ENCODE data around the gene ONECUT3. TPM values are rescaled to one million over a fixed set of nuclear protein-coding genes. Genes with fewer than 3 reads are reported as not detected.

Gene ONECUT3
- total and polyA plus RNA-seq, 9 of the 15 experiments (the other 6 are each of a cell fraction or from before 2014, with no cell fraction given) = not detected

- TF ChIP-seq FOXM1 (IDR thresholded peaks at IDR 0.05; ENCODE audit: low read depth) (no peak), FOXM1 (CRISPR knock-in tag; IDR thresholded peaks at IDR 0.05; ENCODE audit: low read depth) (no peak), ZNF143 (CRISPR knock-in tag; IDR thresholded peaks at IDR 0.05) (no peak), CBX1 (IDR thresholded peaks at IDR 0.05; ENCODE audit: low read depth) (peak; percentile 19; the same call in 1 of the 2 replicates), TEAD4 (IDR thresholded peaks at IDR 0.05; ENCODE audit: low read length) (no peak), TEAD4 (CRISPR knock-in tag; IDR thresholded peaks at IDR 0.05; ENCODE audit: borderline replicate concordance) (no peak), ZNF589 (CRISPR knock-in tag; IDR thresholded peaks at IDR 0.05; ENCODE audit: low read depth) (no peak), SIN3A (IDR thresholded peaks at IDR 0.05; ENCODE audit: borderline replicate concordance in 2 of 2, control insufficient read depth in 1 of 2, low read depth in 2 of 2, low read length in 2 of 2) (0 out of 4 replicates have a peak, but pooled peaks of 1 of the 2 experiments have one; percentile 2), MAFG (tag; conservative IDR thresholded peaks at IDR 0.05) (no peak), ZNF644 (tag; IDR thresholded peaks at IDR 0.05; ENCODE audit: low read depth) (no peak), TFAP4 (CRISPR knock-in tag; IDR thresholded peaks at IDR 0.05; ENCODE audit: borderline replicate concordance) (peak; percentile 64; the same call in 1 of the 2 replicates), KDM1A (IDR thresholded peaks at IDR 0.05) (peak in 1 of 2 experiments; percentile 70; a peak in 2 of 4 replicates), LCOR (CRISPR knock-in tag; IDR thresholded peaks at IDR 0.05) (no peak), ZBTB8A (IDR thresholded peaks at IDR 0.05; ENCODE audit: partially characterized antibody) (no peak), ZBTB12 (CRISPR knock-in tag; IDR thresholded peaks at IDR 0.05) (no peak), MAZ (CRISPR knock-in tag; conservative IDR thresholded peaks at IDR 0.05 in 1 of 2, IDR thresholded peaks at IDR 0.05 in 1 of 2) (0 out of 4 replicates have a peak, but pooled peaks of 1 of the 2 experiments have one; percentile 10), ZNF277 (CRISPR knock-in tag; IDR thresholded peaks at IDR 0.05; ENCODE audit: borderline replicate concordance) (no peak), ZNF24 (IDR thresholded peaks at IDR 0.05) (no peak)
- TF ChIP-seq, protein P1, sequence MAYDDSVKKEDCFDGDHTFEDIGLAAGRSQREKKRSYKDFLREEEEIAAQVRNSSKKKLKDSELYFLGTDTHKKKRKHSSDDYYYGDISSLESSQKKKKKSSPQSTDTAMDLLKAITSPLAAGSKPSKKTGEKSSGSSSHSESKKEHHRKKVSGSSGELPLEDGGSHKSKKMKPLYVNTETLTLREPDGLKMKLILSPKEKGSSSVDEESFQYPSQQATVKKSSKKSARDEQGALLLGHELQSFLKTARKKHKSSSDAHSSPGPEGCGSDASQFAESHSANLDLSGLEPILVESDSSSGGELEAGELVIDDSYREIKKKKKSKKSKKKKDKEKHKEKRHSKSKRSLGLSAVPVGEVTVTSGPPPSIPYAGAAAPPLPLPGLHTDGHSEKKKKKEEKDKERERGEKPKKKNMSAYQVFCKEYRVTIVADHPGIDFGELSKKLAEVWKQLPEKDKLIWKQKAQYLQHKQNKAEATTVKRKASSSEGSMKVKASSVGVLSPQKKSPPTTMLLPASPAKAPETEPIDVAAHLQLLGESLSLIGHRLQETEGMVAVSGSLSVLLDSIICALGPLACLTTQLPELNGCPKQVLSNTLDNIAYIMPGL (CRISPR knock-in tag; IDR thresholded peaks at IDR 0.05) = no peak
- TF ChIP-seq, protein P2, sequence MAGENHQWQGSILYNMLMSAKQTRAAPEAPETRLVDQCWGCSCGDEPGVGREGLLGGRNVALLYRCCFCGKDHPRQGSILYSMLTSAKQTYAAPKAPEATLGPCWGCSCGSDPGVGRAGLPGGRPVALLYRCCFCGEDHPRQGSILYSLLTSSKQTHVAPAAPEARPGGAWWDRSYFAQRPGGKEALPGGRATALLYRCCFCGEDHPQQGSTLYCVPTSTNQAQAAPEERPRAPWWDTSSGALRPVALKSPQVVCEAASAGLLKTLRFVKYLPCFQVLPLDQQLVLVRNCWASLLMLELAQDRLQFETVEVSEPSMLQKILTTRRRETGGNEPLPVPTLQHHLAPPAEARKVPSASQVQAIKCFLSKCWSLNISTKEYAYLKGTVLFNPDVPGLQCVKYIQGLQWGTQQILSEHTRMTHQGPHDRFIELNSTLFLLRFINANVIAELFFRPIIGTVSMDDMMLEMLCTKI (IDR thresholded peaks at IDR 0.05; ENCODE audit: partially characterized antibody) = no peak
These were observed 6.7 kb upstream of the ONECUT3 start (continued) for GRCh38 chr19:1746401-1747284.
